Neural cell (in vitro differentiated cells): ENCODE results near the gene CCL8.

ENCODE experiments used
- CTCF ChIP-seq: fragments of 450-650 bp; IDR thresholded peaks from 2 replicates; pipeline ENCODE4 v1.5.1; 2014; ENCODE audit warnings: antibody characterized with exemption, mild to moderate bottlenecking, moderate library complexity; ENCODE audit not compliant: poor library complexity, severe bottlenecking
- EP300 ChIP-seq: fragments of 450-650 bp; conservative IDR thresholded peaks from 2 replicates; pipeline ENCODE4 v1.6.1; 2014; ENCODE audit warnings: antibody characterized with exemption, mild to moderate bottlenecking, moderate library complexity; ENCODE audit not compliant: poor library complexity, severe bottlenecking
- POLR2AphosphoS5 ChIP-seq: IDR thresholded peaks from 2 replicates; pipeline ENCODE4 v1.6.1; 2012

GRCh38 chr17:34358631-34359030, 39.4 kb downstream of the CCL8 start:
- TF ChIP-seq CTCF = no peak
- no peak for TF ChIP-seq EP300
- no peak for TF ChIP-seq POLR2AphosphoS5
